Loucy (cell line): ENCODE results near the gene FTHL17.

ENCODE experiments used
- H2AFZ ChIP-seq: fragments of 200-600 bp; sonication (generic); 2 replicates; pipeline ENCODE4 v1.6.0; 2016; ENCODE audit warnings: antibody characterized with exemption, mild to moderate bottlenecking, low read length, moderate library complexity
- H3F3A ChIP-seq: fragments of 200-600 bp; 2 replicates; pipeline ENCODE4 v1.6.0; 2016; ENCODE audit warnings: antibody characterized with exemption, low read depth, mild to moderate bottlenecking
- H3K27me3 ChIP-seq: fragments of 200-600 bp; sonication (generic); 2 replicates; pipeline ENCODE4 v1.6.1; 2014; ENCODE audit warnings: low read length, mild to moderate bottlenecking; ENCODE audit not compliant: insufficient read depth, poor library complexity, severe bottlenecking
- H3K36me3 ChIP-seq: fragments of 200-600 bp; sonication (generic); 2 replicates; pipeline ENCODE4 v1.6.1; 2016; ENCODE audit warnings: low read length; ENCODE audit not compliant: insufficient read depth
- H3K4me1 ChIP-seq: fragments of 200-600 bp; sonication (generic); 2 replicates; pipeline ENCODE4 v1.5.1; 2014; ENCODE audit warnings: low read length, mild to moderate bottlenecking; ENCODE audit not compliant: insufficient read depth, poor library complexity, severe bottlenecking
- H3K4me2 ChIP-seq: fragments of 200-600 bp; sonication (generic); 2 replicates; pipeline ENCODE4 v1.6.0; 2014; ENCODE audit warnings: antibody characterized with exemption, low read length, low read depth, mild to moderate bottlenecking; ENCODE audit not compliant: poor library complexity, severe bottlenecking
- H3K4me3 ChIP-seq: fragments of 200-600 bp; sonication (generic); 2 replicates; pipeline ENCODE4 v1.5.1; 2014; ENCODE audit warnings: low read length, mild to moderate bottlenecking, mixed read lengths; ENCODE audit not compliant: poor library complexity, severe bottlenecking
- H3K79me2 ChIP-seq: fragments of 200-600 bp; sonication (generic); 2 replicates; pipeline ENCODE4 v1.6.1; 2014; ENCODE audit warnings: low read length; ENCODE audit not compliant: insufficient read depth
- H3K9ac ChIP-seq: fragments of 200-600 bp; sonication (generic); 2 replicates; pipeline ENCODE4 v1.6.0; 2014; ENCODE audit warnings: mild to moderate bottlenecking, low read depth, low read length, moderate library complexity; ENCODE audit not compliant: poor library complexity, severe bottlenecking
- H3K9me2 ChIP-seq: fragments of 200-600 bp; sonication (generic); replicated peaks from 2 replicates; pipeline ENCODE4 v1.6.1; 2016; ENCODE audit warnings: low read depth, low read length, mixed read lengths
- H3K9me3 ChIP-seq: fragments of 200-600 bp; sonication (generic); 2 replicates; pipeline ENCODE4 v1.6.1; 2014; ENCODE audit warnings: mild to moderate bottlenecking, antibody characterized with exemption, low read length, low read depth; ENCODE audit not compliant: insufficient read depth
- H4K20me1 ChIP-seq: fragments of 200-600 bp; sonication (generic); 2 replicates; pipeline ENCODE4 v1.6.0; 2014; ENCODE audit warnings: antibody characterized with exemption, low read length, mild to moderate bottlenecking; ENCODE audit not compliant: insufficient read depth, poor library complexity, severe bottlenecking
- EZH2phosphoT487 ChIP-seq: fragments of 200-600 bp; IDR thresholded peaks from 2 replicates; pipeline ENCODE4 v1.6.1; 2018; ENCODE audit warnings: antibody characterized with exemption, mild to moderate bottlenecking, moderate library complexity, borderline replicate concordance
- TF ChIP-seq, protein P1 (sequence below): fragments of 200-600 bp; sonication (generic); conservative IDR thresholded peaks from 2 replicates; pipeline ENCODE4 v1.5.1; 2014; ENCODE audit warnings: mild to moderate bottlenecking, antibody characterized with exemption, low read length

The FTHL17 gene

GRCh38 chrX:31099536-31100090 is 27.8 kb upstream of the FTHL17 start:
- Histone ChIP-seq H3K9me3 (no peaks in the 10 kb centered on the region), H3F3A (no peaks in the 10 kb centered on the region), H3K27me3 (no peaks in the 10 kb centered on the region), H2AFZ (no peak overlapping the region; the same call in 1 of the 2 replicates), H4K20me1 (no peaks in the 10 kb centered on the region), H3K79me2 (no peaks in the 10 kb centered on the region), H3K9me2 (no peaks in the 10 kb centered on the region), H3K4me1 (peaks cover 28% of the 10 kb centered on the region), H3K4me3 (no peak overlapping the region), H3K9ac (no peak overlapping the region), H3K36me3 (no peaks in the 10 kb centered on the region), H3K4me2 (peak overlapping the region; percentile 51)
- TF ChIP-seq, protein P1, sequence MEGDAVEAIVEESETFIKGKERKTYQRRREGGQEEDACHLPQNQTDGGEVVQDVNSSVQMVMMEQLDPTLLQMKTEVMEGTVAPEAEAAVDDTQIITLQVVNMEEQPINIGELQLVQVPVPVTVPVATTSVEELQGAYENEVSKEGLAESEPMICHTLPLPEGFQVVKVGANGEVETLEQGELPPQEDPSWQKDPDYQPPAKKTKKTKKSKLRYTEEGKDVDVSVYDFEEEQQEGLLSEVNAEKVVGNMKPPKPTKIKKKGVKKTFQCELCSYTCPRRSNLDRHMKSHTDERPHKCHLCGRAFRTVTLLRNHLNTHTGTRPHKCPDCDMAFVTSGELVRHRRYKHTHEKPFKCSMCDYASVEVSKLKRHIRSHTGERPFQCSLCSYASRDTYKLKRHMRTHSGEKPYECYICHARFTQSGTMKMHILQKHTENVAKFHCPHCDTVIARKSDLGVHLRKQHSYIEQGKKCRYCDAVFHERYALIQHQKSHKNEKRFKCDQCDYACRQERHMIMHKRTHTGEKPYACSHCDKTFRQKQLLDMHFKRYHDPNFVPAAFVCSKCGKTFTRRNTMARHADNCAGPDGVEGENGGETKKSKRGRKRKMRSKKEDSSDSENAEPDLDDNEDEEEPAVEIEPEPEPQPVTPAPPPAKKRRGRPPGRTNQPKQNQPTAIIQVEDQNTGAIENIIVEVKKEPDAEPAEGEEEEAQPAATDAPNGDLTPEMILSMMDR = no peak
- no peak for TF ChIP-seq EZH2phosphoT487

DNA sequence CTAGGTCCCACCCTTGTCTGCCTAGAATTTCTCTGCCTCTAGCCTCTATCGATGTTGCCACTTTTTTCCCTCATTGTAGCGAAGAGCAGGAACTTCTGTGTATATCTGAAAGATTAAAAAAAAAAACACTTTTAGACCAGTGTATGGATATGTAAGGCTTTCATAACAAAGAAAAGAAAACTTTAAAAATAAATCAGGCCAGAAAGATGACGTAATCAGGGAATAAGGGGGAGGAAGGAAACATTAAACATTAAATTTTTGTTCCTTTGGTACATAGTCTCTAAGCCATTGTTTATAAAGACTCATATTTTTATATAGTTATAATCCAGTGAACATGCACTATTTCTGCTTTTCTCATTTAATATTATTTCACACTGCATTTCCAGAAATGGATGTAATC is 26.2 kb upstream of the FTHL17 start:
- Histone ChIP-seq H3K4me1 (peaks cover 28% of the 10 kb centered on the region), H2AFZ (no peak overlapping the region), H3K9me3 (no peaks in the 10 kb centered on the region), H3F3A (no peaks in the 10 kb centered on the region), H4K20me1 (no peaks in the 10 kb centered on the region), H3K79me2 (no peaks in the 10 kb centered on the region), H3K9ac (no peak overlapping the region), H3K36me3 (no peaks in the 10 kb centered on the region), H3K27me3 (no peaks in the 10 kb centered on the region), H3K4me2 (no peak overlapping the region), H3K4me3 (no peak overlapping the region), H3K9me2 (no peaks in the 10 kb centered on the region)
- no peak for TF ChIP-seq EZH2phosphoT487

GRCh38 chrX:31093639-31093975 is 21.8 kb upstream of the FTHL17 start:
- no peak overlapping the region for H3K9ac ChIP-seq
- TF ChIP-seq, protein P1 = no peak
- no peak for TF ChIP-seq EZH2phosphoT487

DNA sequence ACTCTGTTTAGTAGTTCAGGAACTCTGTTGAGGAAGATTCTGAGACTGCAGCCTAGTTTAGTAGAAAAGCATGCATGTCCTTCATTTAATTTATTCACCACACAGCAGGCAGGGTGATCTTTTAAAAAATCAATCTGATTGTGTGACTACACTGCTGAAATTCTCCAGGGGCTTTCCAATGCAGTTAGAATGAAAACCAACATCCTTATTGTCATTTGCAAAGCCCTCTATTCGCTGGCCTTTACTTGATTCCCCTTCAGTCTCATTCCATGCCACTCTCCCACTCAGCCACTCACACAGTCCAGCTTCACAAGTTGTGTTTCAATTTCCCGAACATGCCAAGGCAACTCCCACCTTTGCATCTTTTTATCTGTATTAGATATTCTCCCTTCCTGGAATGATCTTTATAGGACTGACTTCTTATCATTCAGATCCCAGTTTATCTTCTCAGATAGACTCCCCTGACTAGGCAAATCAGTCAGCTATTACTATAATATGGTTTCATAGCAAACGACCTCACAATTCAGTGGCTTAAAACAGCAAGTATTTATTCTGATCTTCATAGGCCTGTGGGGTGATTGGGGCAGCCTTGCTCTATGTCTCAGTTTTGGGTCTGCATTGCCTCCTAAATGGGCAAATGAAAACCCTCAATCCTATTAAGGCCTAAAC is 21.3 kb upstream of the FTHL17 start:
- H2AFZ ChIP-seq = no peak overlapping the region
- no peaks in the 10 kb centered on the region for H3K9me3 ChIP-seq
- H4K20me1 ChIP-seq = no peaks in the 10 kb centered on the region
- H3K4me3 ChIP-seq = no peak overlapping the region
- H3K9me2 ChIP-seq = no peaks in the 10 kb centered on the region
- H3K4me1 ChIP-seq = peaks cover 4% of the 10 kb centered on the region
- TF ChIP-seq, protein P1 = no peak
- TF ChIP-seq EZH2phosphoT487 = no peak
- H3F3A ChIP-seq = no peaks in the 10 kb centered on the region
- H3K27me3 ChIP-seq = no peaks in the 10 kb centered on the region
- no peaks in the 10 kb centered on the region for H3K79me2 ChIP-seq
- no peaks in the 10 kb centered on the region for H3K36me3 ChIP-seq
- H3K4me2 ChIP-seq = no peak overlapping the region
- H3K9ac ChIP-seq = no peak overlapping the region

More at GRCh38 chrX:31093639-31093975, 21.8 kb upstream of the FTHL17 start:
- H3K36me3 ChIP-seq = no peaks in the 10 kb centered on the region
- no peak overlapping the region for H3K4me2 ChIP-seq
- no peak overlapping the region for H3K4me3 ChIP-seq
- H3K27me3 ChIP-seq = no peaks in the 10 kb centered on the region
- H3F3A ChIP-seq = no peaks in the 10 kb centered on the region
- H2AFZ ChIP-seq = no peak overlapping the region
- H3K79me2 ChIP-seq = no peaks in the 10 kb centered on the region
- no peaks in the 10 kb centered on the region for H3K9me3 ChIP-seq
- H4K20me1 ChIP-seq = no peaks in the 10 kb centered on the region
- no peaks in the 10 kb centered on the region for H3K9me2 ChIP-seq
- peaks cover 5% of the 10 kb centered on the region for H3K4me1 ChIP-seq
